HT1080 (cell line): Measurements from ENCODE around the gene HCN1. TPM values are rescaled to one million over a fixed set of nuclear protein-coding genes. Genes with fewer than 3 reads are reported as not detected.
A peak's percentile ranks its signal among the peaks of the same experiment; 100 is the strongest.
"Not testable (repeated sequence)": the region's sequence is repeated elsewhere in the genome, so short reads cannot be mapped to it uniquely, and the experiment has no call there.

ENCODE experiments used
- DNase-seq: peaks from one replicate; pipeline ENCODE4 v3.0.0-alpha.2; 2015; ENCODE audit warnings: low read depth
- total RNA-seq: library from RNA; depleted of rRNA; stranded (reverse); fragments of >200 nt; shearing (Covaris generic); gene quantifications from 2 replicates; pipeline ENCODE4 v1.2.3, GENCODE V29; 2014

The HCN1 gene
- total RNA-seq, 1 experiment from 2014 or later: not detected

GRCh38 chr5:45437752-45438151, 258.4 kb downstream of the HCN1 start:
- DNase-seq: no peak

GRCh38 chr5:45417285-45417998, 278.7 kb downstream of the HCN1 start:
- no peak for DNase-seq

GRCh38 chr5:45414620-45415573, 281.3 kb downstream of the HCN1 start:
- no peak for DNase-seq

GRCh38 chr5:45411971-45412612, 284.1 kb downstream of the HCN1 start:
- DNase-seq: peak; percentile 25

GRCh38 chr5:45410304-45410995, 285.7 kb downstream of the HCN1 start:
- no peak for DNase-seq

- no peak for DNase-seq
Measured at GRCh38 chr5:45408067-45408466, 288.1 kb downstream of the HCN1 start.

- DNase-seq: no peak
Measured at GRCh38 chr5:45402804-45403455, 293.2 kb downstream of the HCN1 start.

- no peak for DNase-seq
Measured at GRCh38 chr5:45399041-45399440, 297.1 kb downstream of the HCN1 start.

- DNase-seq: peak; percentile 95
Measured at GRCh38 chr5:45385321-45386058, 310.7 kb downstream of the HCN1 start.

- DNase-seq: no peak
Measured at GRCh38 chr5:45383985-45384384, 312.2 kb downstream of the HCN1 start.

GRCh38 chr5:45382583-45382982, 313.6 kb downstream of the HCN1 start:
- no peak for DNase-seq

- peak; percentile 55 for DNase-seq
Measured at GRCh38 chr5:45376417-45376816, 319.8 kb downstream of the HCN1 start.

GRCh38 chr5:45372629-45373028, 323.6 kb downstream of the HCN1 start:
- no peak for DNase-seq

- DNase-seq: not testable (repeated sequence)
Measured at GRCh38 chr5:45371423-45371822, 324.8 kb downstream of the HCN1 start.

- no peak for DNase-seq
Measured at GRCh38 chr5:45355189-45355992, 340.8 kb downstream of the HCN1 start.

- DNase-seq: no peak
Measured at GRCh38 chr5:45336464-45336863, 359.7 kb downstream of the HCN1 start.

GRCh38 chr5:45335978-45336377, 360.2 kb downstream of the HCN1 start:
- DNase-seq: no peak

GRCh38 chr5:45335346-45335745, 360.8 kb downstream of the HCN1 start:
- DNase-seq: no peak

- no peak for DNase-seq
Measured at GRCh38 chr5:45334939-45335338, 361.2 kb downstream of the HCN1 start.
